ENCODE measurements around the gene CBX5.
"Not testable (repeated sequence)": the region's sequence is repeated elsewhere in the genome, so short reads cannot be mapped to it uniquely, and the experiment has no call there.

The CBX5 gene

GRCh38 chr12:54265364-54265812 lies 14.5 kb downstream of the CBX5 start:
- DNase-seq, result no peak

- DNase-seq, result no peak
These were observed 17.5 kb downstream of the CBX5 start for GRCh38 chr12:54262403-54262925.

- DNase-seq, result no peak
These were observed 18.0 kb downstream of the CBX5 start for GRCh38 chr12:54261815-54262402.

- peak; percentile 99 for DNase-seq
These were observed 20.5 kb downstream of the CBX5 start for GRCh38 chr12:54259194-54260011.

GRCh38 chr12:54258201-54258681 lies 21.7 kb downstream of the CBX5 start:
- DNase-seq, result no peak

- DNase-seq, result no peak
These were observed 22.6 kb downstream of the CBX5 start for GRCh38 chr12:54257332-54257731.

- DNase-seq, result no peak
These were observed 26.7 kb downstream of the CBX5 start for GRCh38 chr12:54253240-54253639.

GRCh38 chr12:54251667-54252284 lies 28.1 kb downstream of the CBX5 start:
- no peak for DNase-seq

- no peak for DNase-seq
These were observed 30.4 kb downstream of the CBX5 start for GRCh38 chr12:54249489-54249888.

- no peak for DNase-seq
These were observed 33.8 kb downstream of the CBX5 start for GRCh38 chr12:54246011-54246641.

GRCh38 chr12:54240971-54241588 lies 38.8 kb downstream of the CBX5 start:
- DNase-seq, result no peak

GRCh38 chr12:54240129-54240528 lies 39.8 kb downstream of the CBX5 start:
- no peak for DNase-seq

GRCh38 chr12:54239620-54240019 lies 40.3 kb downstream of the CBX5 start:
- no peak for DNase-seq

- DNase-seq, result no peak
These were observed 41.4 kb downstream of the CBX5 start for GRCh38 chr12:54238531-54238930.

GRCh38 chr12:54232790-54233189 lies 47.1 kb downstream of the CBX5 start:
- no peak for DNase-seq

GRCh38 chr12:54231269-54231668 lies 48.7 kb downstream of the CBX5 start:
- DNase-seq, result not testable (repeated sequence)

- DNase-seq, result no peak
These were observed 49.4 kb downstream of the CBX5 start for GRCh38 chr12:54230555-54230954.

- peak; percentile 99 for DNase-seq
These were observed 50.2 kb downstream of the CBX5 start for GRCh38 chr12:54229624-54230212.

- DNase-seq, result no peak
These were observed 51.5 kb downstream of the CBX5 start for GRCh38 chr12:54228471-54228870.

GRCh38 chr12:54227927-54228326 lies 52.0 kb downstream of the CBX5 start:
- DNase-seq, result not testable (repeated sequence)

GRCh38 chr12:54227376-54227775 lies 52.5 kb downstream of the CBX5 start:
- no peak for DNase-seq

- no peak for DNase-seq
These were observed 54.3 kb downstream of the CBX5 start for GRCh38 chr12:54225666-54226065.
